ENCODE data around the gene TBCEL.

TBCEL gene

DNA sequence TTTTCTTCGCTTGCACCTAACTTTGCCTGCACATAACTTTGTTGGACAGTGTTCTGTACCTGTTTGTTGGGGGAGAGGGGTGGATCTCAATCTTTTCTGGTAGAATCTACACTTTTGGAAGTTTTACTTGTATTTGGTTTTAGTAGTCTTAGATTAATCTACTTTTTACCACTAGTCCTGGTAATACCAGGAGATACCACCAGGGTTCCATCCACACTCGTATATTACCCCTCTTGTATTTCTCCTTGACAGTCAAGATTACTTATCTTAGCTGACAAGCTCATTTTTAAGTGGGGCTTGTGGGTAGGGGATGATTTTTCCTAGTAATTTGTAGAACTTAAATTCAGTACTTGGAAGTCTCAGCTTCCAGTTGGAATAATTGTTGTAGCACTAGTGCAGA, 39.8 kb downstream of the TBCEL start:
- DNase-seq (ENCODE audit: low read depth, low spot score) = no peak

DNA sequence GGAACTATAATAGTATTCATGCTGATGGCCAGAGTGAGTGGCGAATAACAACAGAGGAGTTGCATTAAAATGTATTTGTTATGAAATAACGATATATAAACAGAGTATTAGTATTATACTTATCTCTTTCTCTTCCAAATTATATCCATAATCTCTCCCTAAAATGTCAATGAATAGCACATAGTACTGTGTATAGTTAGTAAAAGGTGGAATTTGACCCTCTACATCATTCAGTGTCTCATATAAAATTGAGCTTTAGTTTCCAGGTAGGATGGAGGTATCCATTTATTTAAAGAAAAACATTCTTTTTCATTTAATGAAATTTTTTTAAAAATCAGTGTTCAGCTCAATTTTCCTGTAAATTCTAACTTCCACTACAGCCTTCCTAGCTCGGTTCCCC, 42.7 kb downstream of the TBCEL start:
- no peak for DNase-seq (ENCODE audit: low read depth, low spot score)

DNA sequence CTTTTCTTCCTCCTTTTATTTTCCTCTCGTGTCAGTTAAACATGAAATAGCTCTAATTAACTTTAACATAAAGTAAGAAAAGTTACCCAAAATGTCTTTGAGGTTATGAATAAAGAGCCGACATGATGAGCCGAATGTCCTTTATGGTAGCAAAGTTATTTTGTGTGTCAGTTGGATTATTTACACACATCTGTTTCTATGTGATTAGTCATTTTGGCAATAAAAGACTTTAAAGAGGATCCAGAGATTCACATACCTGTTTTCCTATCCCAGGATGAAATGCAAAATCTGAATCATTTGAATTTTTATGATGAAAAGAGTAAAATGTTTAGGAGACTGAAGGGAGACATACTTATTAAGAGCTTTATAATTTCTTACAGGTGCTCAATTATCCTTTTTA, 43.1 kb downstream of the TBCEL start:
- DNase-seq (ENCODE audit: low read depth, low spot score) = no peak

DNA sequence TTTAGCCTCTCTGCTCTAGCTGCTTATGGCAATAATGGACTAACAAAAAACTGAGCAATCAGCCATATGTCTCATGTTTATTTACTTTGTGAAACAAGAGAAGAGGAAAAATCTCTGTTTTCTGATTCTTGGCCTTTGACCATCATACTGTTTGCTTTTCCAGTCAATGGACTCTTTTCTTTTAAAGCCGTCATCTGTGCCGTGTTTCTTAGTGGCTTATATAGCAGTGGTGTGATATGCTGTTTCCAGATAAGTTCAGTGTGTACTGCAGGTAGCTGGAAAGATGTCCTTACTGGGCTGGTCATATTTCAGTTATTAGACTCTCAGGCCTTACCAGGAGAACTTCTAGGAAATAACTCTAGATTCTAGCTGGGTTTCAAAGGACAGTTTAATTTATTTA, 43.6 kb downstream of the TBCEL start:
- no peak for DNase-seq (ENCODE audit: low read depth, low spot score)

DNA sequence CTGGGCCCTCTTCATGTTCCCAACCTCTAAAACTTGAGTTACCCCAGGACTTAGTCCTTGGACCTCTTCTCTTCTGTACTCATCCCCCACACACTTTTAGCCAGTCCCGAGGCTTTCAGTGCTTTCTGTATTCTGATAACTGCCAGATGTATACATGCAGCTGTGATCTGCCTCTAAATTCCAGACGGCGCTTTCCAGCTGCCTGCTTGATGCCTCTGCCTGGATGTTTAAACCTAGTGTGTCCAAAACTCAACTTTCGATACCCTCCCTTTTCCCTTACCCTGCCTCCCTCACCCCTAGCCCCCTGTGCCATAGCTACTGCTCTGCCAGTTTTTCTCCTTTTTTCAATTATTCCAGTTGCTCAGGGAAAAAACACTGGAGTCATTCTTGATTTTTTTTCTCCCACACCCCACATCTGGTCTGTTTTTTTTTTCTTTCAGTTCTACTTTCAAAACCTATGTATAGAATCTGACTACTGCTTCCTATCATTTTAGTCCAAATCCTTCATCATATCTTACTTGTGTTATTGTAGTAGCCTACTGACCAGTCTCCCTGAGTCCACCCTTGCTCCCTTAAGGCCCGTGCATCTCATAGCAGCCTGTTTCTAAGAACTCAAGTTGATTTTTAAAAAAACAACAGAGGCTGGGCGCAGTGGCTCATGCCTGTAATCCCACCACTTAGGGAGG, 44.2 kb downstream of the TBCEL start:
- DNase-seq (ENCODE audit: low read depth, low spot score) = no peak

- no peak for DNase-seq (ENCODE audit: low read depth, low spot score)
These were observed 44.9 kb downstream of the TBCEL start for GRCh38 chr11:121068787-121069186.

GRCh38 chr11:121070951-121071845, 47.3 kb downstream of the TBCEL start:
- no peak for DNase-seq (ENCODE audit: low read depth, low spot score)

GRCh38 chr11:121071846-121072450, 48.0 kb downstream of the TBCEL start:
- DNase-seq (ENCODE audit: low read depth, low spot score) = peak; percentile 46

DNA sequence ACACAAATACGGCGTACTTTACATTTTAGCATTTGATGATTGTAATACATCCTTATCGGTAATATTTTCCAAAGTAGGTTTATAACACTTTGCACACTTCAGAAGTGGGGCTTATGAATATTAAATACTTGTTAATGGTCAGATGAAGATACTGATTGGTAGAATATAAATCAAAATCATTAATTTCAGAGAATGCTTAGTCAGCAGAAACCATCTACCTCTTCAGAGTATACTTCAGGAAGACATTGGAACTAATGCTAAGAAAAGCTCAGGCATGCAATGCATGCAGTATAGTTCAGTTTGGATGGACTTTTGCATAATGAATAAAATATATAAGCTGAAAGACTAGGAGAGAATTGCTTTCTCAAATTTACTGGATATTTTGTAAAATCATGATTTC, 57.4 kb downstream of the TBCEL start:
- no peak for DNase-seq (ENCODE audit: low read depth, low spot score)

DNA sequence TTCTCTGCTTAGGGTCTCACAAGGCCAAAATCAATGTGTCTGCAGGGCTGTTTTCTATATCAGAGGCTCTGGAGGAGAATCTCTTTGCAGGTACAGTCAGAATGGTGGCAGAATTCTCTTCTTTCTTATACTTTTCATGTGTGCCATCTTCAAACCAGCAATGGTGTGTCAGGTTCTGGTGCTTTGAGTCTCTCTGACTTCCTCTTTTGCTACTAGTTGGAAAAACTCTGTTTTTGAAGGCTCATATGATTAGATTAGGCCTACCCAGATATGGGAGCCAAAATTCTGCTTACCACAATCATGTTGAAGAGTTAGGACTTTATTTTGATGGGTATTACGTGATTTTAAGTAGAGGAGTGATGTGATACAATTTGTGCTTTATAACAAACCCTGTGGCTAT, 58.3 kb downstream of the TBCEL start:
- no peak for DNase-seq (ENCODE audit: low read depth, low spot score)

- peak; percentile 46 for DNase-seq (ENCODE audit: low read depth, low spot score)
These were observed 58.8 kb downstream of the TBCEL start for GRCh38 chr11:121082670-121083069.

DNA sequence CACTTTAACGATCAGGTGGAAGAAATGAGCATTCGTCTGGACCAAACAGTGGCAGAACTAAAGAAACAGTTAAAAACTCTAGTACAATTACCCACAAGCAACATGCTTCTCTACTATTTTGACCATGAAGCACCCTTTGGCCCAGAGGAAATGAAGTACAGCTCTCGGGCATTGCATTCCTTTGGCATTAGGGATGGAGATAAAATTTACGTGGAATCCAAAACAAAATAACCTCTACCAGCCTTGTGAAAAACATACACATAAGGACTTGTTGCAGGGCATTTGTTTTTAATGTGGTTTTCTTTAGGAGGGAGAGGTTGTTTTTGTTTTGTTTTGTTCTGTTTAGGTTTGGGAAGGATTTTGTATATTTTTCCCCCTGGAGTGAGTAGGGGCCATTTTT, 63.0 kb downstream of the TBCEL start:
- DNase-seq (ENCODE audit: low read depth, low spot score) = no peak

DNA sequence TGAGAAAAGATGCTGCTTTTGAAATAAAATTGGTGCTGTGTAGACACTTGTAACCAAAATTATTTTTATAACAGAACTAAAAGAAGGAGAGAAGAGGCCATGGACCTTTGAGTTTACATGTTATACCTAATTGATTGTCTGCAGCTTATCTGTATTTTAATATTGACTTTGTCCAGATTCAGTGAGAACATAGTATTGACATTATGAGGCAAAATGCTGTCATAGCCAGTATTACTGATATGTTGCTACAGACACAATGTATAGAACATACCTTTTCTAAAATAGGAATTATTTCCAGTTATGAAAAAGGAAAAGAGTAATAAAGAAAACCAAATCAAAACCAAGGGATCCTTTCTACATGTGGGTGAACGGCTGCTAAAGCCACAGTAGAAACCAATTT, 65.7 kb downstream of the TBCEL start:
- DNase-seq (ENCODE audit: low read depth, low spot score) = no peak

- DNase-seq (ENCODE audit: low read depth, low spot score) = no peak
These were observed 66.3 kb downstream of the TBCEL start for GRCh38 chr11:121090145-121090721.

- no peak for DNase-seq (ENCODE audit: low read depth, low spot score)
These were observed 67.7 kb downstream of the TBCEL start for GRCh38 chr11:121091492-121092152.

DNA sequence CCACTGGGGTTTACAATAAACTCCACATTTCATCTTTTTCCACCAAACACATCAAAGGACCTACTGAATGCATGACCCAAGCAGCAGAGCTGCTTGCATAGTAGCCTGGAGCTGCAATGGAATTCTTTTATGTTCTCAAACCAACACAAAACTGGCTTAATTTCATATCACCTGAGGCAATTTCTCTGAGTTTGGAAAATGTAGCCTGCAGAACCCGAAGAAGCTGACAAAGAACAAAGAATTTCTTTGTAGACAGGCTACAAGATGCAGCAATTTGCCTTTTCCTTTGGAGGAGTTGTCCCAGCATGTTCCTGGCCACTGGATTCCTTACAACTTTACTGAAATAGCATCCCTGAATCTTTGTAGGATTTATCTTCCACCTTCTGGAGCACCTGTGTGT, 71.7 kb downstream of the TBCEL start:
- peak; percentile 17 for DNase-seq (ENCODE audit: low read depth, low spot score)

- DNase-seq (ENCODE audit: low read depth, low spot score) = no peak
These were observed 75.5 kb downstream of the TBCEL start for GRCh38 chr11:121099364-121099763.

- no peak for DNase-seq (ENCODE audit: low read depth, low spot score)
These were observed 76.0 kb downstream of the TBCEL start for GRCh38 chr11:121099885-121100284.

DNA sequence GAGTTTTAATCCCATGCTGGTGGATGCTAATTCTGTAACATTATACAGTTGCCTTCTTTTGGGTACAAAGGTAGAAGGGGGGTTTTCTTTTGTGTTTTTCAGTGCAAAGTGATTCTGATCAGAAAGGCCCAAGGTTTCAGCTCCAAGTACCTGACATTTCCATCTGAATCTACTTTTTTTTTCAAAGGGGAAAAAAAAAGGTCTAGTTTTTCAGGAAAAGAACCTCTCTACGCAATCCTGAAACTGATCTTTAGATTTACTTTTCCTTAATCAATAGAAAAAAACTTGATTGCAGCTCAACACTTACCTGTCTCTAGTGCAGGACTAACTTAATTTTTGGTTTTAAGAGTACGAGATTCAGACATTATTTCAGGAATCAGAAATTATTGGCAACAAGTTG, 77.0 kb downstream of the TBCEL start, which contains the start of gene TECTA:
Gene TECTA (plus strand): TSS at position 301 of the 400 bp plus-strand sequence. CDS start 1,423 bp downstream, outside the sequence.
- no peak for DNase-seq (ENCODE audit: low read depth, low spot score)

- no peak for DNase-seq (ENCODE audit: low read depth, low spot score)
These were observed 80.4 kb downstream of the TBCEL start for GRCh38 chr11:121104312-121104762.

DNA sequence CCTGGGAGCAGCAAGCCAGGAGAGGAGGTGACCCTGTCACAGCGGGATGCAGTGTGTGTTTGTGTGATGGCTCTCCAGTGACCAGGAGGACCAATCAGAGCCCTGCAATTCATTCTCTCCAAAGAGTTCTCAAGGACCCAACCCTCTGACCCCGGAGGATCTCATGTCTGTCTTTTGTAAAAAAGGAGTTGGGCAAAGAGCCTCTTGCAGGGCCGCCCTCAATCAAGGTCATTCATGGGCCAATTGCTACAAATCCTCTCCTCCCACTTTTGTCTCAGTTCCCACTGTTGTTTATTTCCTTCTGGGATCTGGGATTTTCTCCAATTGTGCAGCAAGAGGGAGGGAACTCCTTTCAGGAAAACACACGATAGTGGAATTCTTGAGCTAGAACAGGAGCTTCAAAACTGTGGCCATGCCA, 81.2 kb downstream of the TBCEL start:
- DNase-seq (ENCODE audit: low read depth, low spot score) = no peak
